ENCODE data around the gene NKAPD1.
"Not testable (repeated sequence)": the region's sequence is repeated elsewhere in the genome, so short reads cannot be mapped to it uniquely, and the experiment has no call there.

Gene NKAPD1

GRCh38 chr11:112095302-112095701 is 21.2 kb downstream of the NKAPD1 start:
- not testable (repeated sequence) for H3K4me3 ChIP-seq (ENCODE audit: low read length); H3K9ac ChIP-seq (ENCODE audit: low read length); H3K27ac ChIP-seq (ENCODE audit: low read length); H3K4me1 ChIP-seq (ENCODE audit: control insufficient read depth, low read depth, low read length); H3K27me3 ChIP-seq (ENCODE audit: control insufficient read depth, insufficient read depth, low read length); H3K9me3 ChIP-seq (ENCODE audit: control insufficient read depth, low read depth, low read length)
- H3K36me3 ChIP-seq (ENCODE audit: control insufficient read depth, low read depth, low read length), result peaks cover 39% of the 10 kb centered on the region

- no peaks in the 10 kb centered on the region for H3K4me1 ChIP-seq (ENCODE audit: control insufficient read depth, low read depth, low read length)
Observed at GRCh38 chr11:112096194-112096593, 22.1 kb downstream of the NKAPD1 start.

DNA sequence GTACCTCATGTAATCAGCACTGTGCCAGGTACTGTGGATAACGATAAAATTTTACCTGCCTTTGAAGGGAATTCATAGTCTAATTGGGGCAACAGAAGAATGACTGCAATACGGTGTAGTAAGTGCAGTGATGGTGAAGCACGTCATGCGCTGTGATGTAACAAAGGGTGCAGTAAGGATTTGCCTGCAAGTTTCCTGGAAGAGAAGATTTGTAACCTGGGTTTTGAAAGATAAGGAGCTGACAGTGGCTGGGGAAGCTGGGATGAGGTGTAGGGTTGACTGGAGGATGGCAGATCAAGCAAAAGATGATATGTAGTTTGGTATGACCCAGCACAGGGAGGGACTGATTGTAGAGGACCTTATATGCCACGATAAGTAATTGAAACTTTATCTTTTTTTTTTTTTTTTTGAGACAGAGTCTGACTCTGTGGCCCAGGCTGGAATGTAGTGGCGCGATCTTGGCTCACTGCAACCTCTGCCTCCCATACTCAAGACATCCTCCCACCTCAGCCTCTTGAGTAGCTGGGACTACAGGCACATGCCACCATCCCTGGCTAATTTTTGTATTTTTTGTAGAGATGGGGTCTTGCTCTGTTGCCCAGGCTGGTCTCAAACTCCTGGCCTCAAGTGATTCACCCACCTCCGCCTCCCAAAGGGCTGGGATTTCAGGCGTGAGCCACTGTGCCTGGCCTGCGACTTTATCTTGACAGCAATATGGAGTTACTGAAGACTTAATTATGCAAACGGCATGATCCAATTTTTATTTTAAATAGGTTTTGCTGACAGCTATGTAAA is 23.8 kb downstream of the NKAPD1 start:
- Histone ChIP-seq H3K4me3 (ENCODE audit: low read length) (no peak overlapping the region), H3K9me3 (ENCODE audit: control insufficient read depth, low read depth, low read length) (no peaks in the 10 kb centered on the region), H3K27me3 (ENCODE audit: control insufficient read depth, insufficient read depth, low read length) (no peaks in the 10 kb centered on the region), H3K4me1 (ENCODE audit: control insufficient read depth, low read depth, low read length) (no peaks in the 10 kb centered on the region), H3K36me3 (ENCODE audit: control insufficient read depth, low read depth, low read length) (peaks cover 20% of the 10 kb centered on the region), H3K9ac (ENCODE audit: low read length) (no peak overlapping the region), H3K27ac (ENCODE audit: low read length) (no peak overlapping the region)

More at GRCh38 chr11:112096194-112096593, 22.1 kb downstream of the NKAPD1 start:
- Histone ChIP-seq H3K27ac (ENCODE audit: low read length) (no peak overlapping the region), H3K27me3 (ENCODE audit: control insufficient read depth, insufficient read depth, low read length) (no peaks in the 10 kb centered on the region), H3K9me3 (ENCODE audit: control insufficient read depth, low read depth, low read length) (no peaks in the 10 kb centered on the region), H3K9ac (ENCODE audit: low read length) (no peak overlapping the region), H3K36me3 (ENCODE audit: control insufficient read depth, low read depth, low read length) (peaks cover 30% of the 10 kb centered on the region), H3K4me3 (ENCODE audit: low read length) (no peak overlapping the region)

GRCh38 chr11:112100462-112100861 is 26.4 kb downstream of the NKAPD1 start:
- H3K27ac ChIP-seq (ENCODE audit: low read length), result no peak overlapping the region
- no peaks in the 10 kb centered on the region for H3K9me3 ChIP-seq (ENCODE audit: control insufficient read depth, low read depth, low read length)
- no peaks in the 10 kb centered on the region for H3K4me1 ChIP-seq (ENCODE audit: control insufficient read depth, low read depth, low read length)
- peaks cover 8% of the 10 kb centered on the region for H3K36me3 ChIP-seq (ENCODE audit: control insufficient read depth, low read depth, low read length)
- H3K9ac ChIP-seq (ENCODE audit: low read length), result no peak overlapping the region
- H3K27me3 ChIP-seq (ENCODE audit: control insufficient read depth, insufficient read depth, low read length), result no peaks in the 10 kb centered on the region
- no peak overlapping the region for H3K4me3 ChIP-seq (ENCODE audit: low read length)

DNA sequence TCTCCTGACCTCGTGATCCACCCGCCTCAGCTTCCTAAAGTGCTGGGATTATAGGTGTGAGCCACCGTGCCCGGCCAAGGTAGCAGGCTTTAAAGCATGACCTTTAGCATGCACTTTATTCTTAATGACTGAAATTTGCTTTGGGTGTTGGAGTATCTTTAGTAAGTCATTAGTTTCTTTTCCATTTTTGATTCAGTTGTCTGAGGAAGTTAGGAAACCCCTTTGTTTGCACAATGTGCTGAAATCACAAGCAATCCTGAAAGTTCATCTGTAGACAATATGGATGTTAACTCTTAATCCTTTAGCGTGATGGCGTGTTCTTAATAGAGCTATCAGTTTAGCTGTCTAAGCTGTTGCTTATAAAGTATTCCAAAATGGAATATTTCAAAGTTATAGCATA is 29.3 kb downstream of the NKAPD1 start:
- Histone ChIP-seq H3K36me3 (ENCODE audit: control insufficient read depth, low read depth, low read length) (no peaks in the 10 kb centered on the region), H3K4me1 (ENCODE audit: control insufficient read depth, low read depth, low read length) (no peaks in the 10 kb centered on the region), H3K9ac (ENCODE audit: low read length) (no peak overlapping the region), H3K27me3 (ENCODE audit: control insufficient read depth, insufficient read depth, low read length) (no peaks in the 10 kb centered on the region), H3K27ac (ENCODE audit: low read length) (no peak overlapping the region), H3K9me3 (ENCODE audit: control insufficient read depth, low read depth, low read length) (no peaks in the 10 kb centered on the region), H3K4me3 (ENCODE audit: low read length) (no peak overlapping the region)

- Histone ChIP-seq H3K36me3 (ENCODE audit: control insufficient read depth, low read depth, low read length) (no peaks in the 10 kb centered on the region), H3K4me3 (ENCODE audit: low read length) (no peak overlapping the region), H3K27me3 (ENCODE audit: control insufficient read depth, insufficient read depth, low read length) (no peaks in the 10 kb centered on the region), H3K9me3 (ENCODE audit: control insufficient read depth, low read depth, low read length) (no peaks in the 10 kb centered on the region), H3K9ac (ENCODE audit: low read length) (no peak overlapping the region), H3K27ac (ENCODE audit: low read length) (no peak overlapping the region), H3K4me1 (ENCODE audit: control insufficient read depth, low read depth, low read length) (no peaks in the 10 kb centered on the region)
Observed at GRCh38 chr11:112106070-112106469, 32.0 kb downstream of the NKAPD1 start.

GRCh38 chr11:112113539-112114457 is 39.7 kb downstream of the NKAPD1 start:
- Histone ChIP-seq H3K27me3 (ENCODE audit: control insufficient read depth, insufficient read depth, low read length) (no peaks in the 10 kb centered on the region), H3K27ac (ENCODE audit: low read length) (no peak overlapping the region), H3K4me1 (ENCODE audit: control insufficient read depth, low read depth, low read length) (no peaks in the 10 kb centered on the region), H3K36me3 (ENCODE audit: control insufficient read depth, low read depth, low read length) (no peaks in the 10 kb centered on the region), H3K4me3 (ENCODE audit: low read length) (no peak overlapping the region), H3K9me3 (ENCODE audit: control insufficient read depth, low read depth, low read length) (no peaks in the 10 kb centered on the region), H3K9ac (ENCODE audit: low read length) (no peak overlapping the region)

DNA sequence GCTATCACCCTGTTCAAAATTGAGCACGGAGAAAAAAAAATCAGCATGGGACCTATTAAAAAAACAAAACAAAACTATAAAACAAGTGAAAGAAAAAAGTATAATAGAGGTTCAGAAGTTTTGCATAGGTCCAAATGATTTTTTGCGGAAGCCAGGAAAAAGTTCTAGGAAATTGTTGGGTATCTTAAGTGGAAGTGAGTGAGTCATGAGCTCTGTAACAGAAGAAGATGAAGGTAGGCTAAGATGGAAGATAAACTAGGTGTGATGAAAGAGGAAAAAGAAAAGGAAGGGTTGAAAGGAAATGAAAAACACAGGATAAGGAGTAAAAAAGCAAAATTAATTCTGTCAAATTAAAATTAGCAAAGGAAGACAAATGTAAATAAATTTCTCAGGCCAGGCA is 40.4 kb downstream of the NKAPD1 start:
- Histone ChIP-seq H3K4me1 (ENCODE audit: control insufficient read depth, low read depth, low read length) (no peaks in the 10 kb centered on the region), H3K9me3 (ENCODE audit: control insufficient read depth, low read depth, low read length) (no peaks in the 10 kb centered on the region), H3K4me3 (ENCODE audit: low read length) (no peak overlapping the region), H3K9ac (ENCODE audit: low read length) (no peak overlapping the region), H3K27me3 (ENCODE audit: control insufficient read depth, insufficient read depth, low read length) (no peaks in the 10 kb centered on the region), H3K36me3 (ENCODE audit: control insufficient read depth, low read depth, low read length) (no peaks in the 10 kb centered on the region), H3K27ac (ENCODE audit: low read length) (no peak overlapping the region)

GRCh38 chr11:112115386-112115785 is 41.3 kb downstream of the NKAPD1 start:
- Histone ChIP-seq H3K9ac (ENCODE audit: low read length) (no peak overlapping the region), H3K36me3 (ENCODE audit: control insufficient read depth, low read depth, low read length) (no peaks in the 10 kb centered on the region), H3K4me1 (ENCODE audit: control insufficient read depth, low read depth, low read length) (no peaks in the 10 kb centered on the region), H3K27ac (ENCODE audit: low read length) (no peak overlapping the region), H3K27me3 (ENCODE audit: control insufficient read depth, insufficient read depth, low read length) (no peaks in the 10 kb centered on the region), H3K4me3 (ENCODE audit: low read length) (no peak overlapping the region), H3K9me3 (ENCODE audit: control insufficient read depth, low read depth, low read length) (no peaks in the 10 kb centered on the region)

DNA sequence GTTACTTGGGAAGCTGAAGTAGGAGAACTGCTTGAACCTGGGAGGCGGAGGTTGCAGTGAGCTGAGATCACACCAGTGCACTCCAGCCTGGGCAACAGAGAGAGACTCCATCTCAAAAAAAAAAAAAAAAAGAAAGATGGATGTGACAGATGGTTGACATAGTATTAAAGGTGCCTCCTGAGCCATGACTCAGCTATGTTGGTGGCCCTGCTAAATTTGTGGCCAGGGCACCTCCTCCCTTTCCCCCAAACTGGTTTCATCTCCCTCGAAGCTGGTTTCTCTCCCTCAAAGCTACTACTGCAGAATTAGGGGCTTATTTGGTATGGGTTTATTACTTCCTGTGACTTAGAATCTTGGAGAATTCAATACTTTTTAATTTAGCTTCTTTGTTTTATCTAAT is 44.1 kb downstream of the NKAPD1 start:
- H3K4me3 ChIP-seq (ENCODE audit: low read length), result no peak overlapping the region
- H3K36me3 ChIP-seq (ENCODE audit: control insufficient read depth, low read depth, low read length), result no peaks in the 10 kb centered on the region
- no peak overlapping the region for H3K9ac ChIP-seq (ENCODE audit: low read length)
- no peaks in the 10 kb centered on the region for H3K9me3 ChIP-seq (ENCODE audit: control insufficient read depth, low read depth, low read length)
- H3K27me3 ChIP-seq (ENCODE audit: control insufficient read depth, insufficient read depth, low read length), result no peaks in the 10 kb centered on the region
- H3K27ac ChIP-seq (ENCODE audit: low read length), result no peak overlapping the region
- no peaks in the 10 kb centered on the region for H3K4me1 ChIP-seq (ENCODE audit: control insufficient read depth, low read depth, low read length)

GRCh38 chr11:112121981-112122615 is 48.0 kb downstream of the NKAPD1 start:
- H3K9ac ChIP-seq (ENCODE audit: low read length), result no peak overlapping the region

More at GRCh38 chr11:112121981-112122615, 48.0 kb downstream of the NKAPD1 start:
- Histone ChIP-seq H3K27ac (ENCODE audit: low read length) (no peak overlapping the region), H3K4me1 (ENCODE audit: control insufficient read depth, low read depth, low read length) (no peaks in the 10 kb centered on the region), H3K9me3 (ENCODE audit: control insufficient read depth, low read depth, low read length) (no peaks in the 10 kb centered on the region), H3K4me3 (ENCODE audit: low read length) (no peak overlapping the region), H3K36me3 (ENCODE audit: control insufficient read depth, low read depth, low read length) (no peaks in the 10 kb centered on the region), H3K27me3 (ENCODE audit: control insufficient read depth, insufficient read depth, low read length) (no peaks in the 10 kb centered on the region)
